ENCODE measurements around the gene MROH9. TPM values are rescaled to one million over a fixed set of nuclear protein-coding genes. Genes with fewer than 3 reads are reported as not detected.

Gene MROH9
- total and polyA plus RNA-seq, 5 donors = 0.06 TPM; not detected in 4

GRCh38 chr1:171112119-171112518 is 176.8 kb downstream of the MROH9 start:
- Histone ChIP-seq H3K4me1 (ENCODE audit: control insufficient read depth, insufficient read depth, low read length) (peaks cover 4% of the 10 kb centered on the region), H3K27ac (ENCODE audit: low read length) (no peak overlapping the region), H3K4me3 (ENCODE audit: low read length) (no peak overlapping the region), H3K9me3 (ENCODE audit: control insufficient read depth, low read length) (no peaks in the 10 kb centered on the region), H3K27me3 (ENCODE audit: control insufficient read depth, insufficient read depth) (no peaks in the 10 kb centered on the region)
- 86% methylated on average over 3 of the region's 3 CpGs for WGBS
- DNase-seq (no peak), ATAC-seq (no peak)
- intact Hi-C loops (cut with DNase I) = no loop called here

GRCh38 chr1:171113382-171113781 is 178.0 kb downstream of the MROH9 start:
- H3K27ac ChIP-seq (ENCODE audit: low read length) = no peak overlapping the region

More at GRCh38 chr1:171113382-171113781, 178.0 kb downstream of the MROH9 start:
- intact Hi-C loops (cut with DNase I) = no loop called here
- Histone ChIP-seq H3K9me3 (ENCODE audit: control insufficient read depth, low read length) (no peaks in the 10 kb centered on the region), H3K4me3 (ENCODE audit: low read length) (no peak overlapping the region), H3K27me3 (ENCODE audit: control insufficient read depth, insufficient read depth) (no peaks in the 10 kb centered on the region), H3K4me1 (ENCODE audit: control insufficient read depth, insufficient read depth, low read length) (peaks cover 4% of the 10 kb centered on the region)
- WGBS = 88% methylated on average over 3 of the region's 3 CpGs
- ATAC-seq = no peak
- no peak for DNase-seq

Small RNA genes within 50 kb of the gene (microRNA-seq; reads per million reads assigned to microRNA genes)
- gene MIR1295A (0 reads per million in 2 donors), gene MIR1295B (0 reads per million in 2 donors)

Other genes starting within 250 kb of the MROH9 start
- 1 to 10 TPM in 3 of 4 donors, under 1 TPM in 1; 0.62 to 1.6 (median 1.3) TPM for gene FMO3, start 155.4 kb downstream of the MROH9 start, total RNA-seq
- 2.0 TPM for gene FMO3, start 155.4 kb downstream of the MROH9 start, polyA plus RNA-seq
- gene FMO2, start 249.8 kb downstream of the MROH9 start, total RNA-seq = 10 to 100 TPM; 26.2 to 87.7 (median 66.4) TPM
- 41.0 TPM for gene FMO2, start 249.8 kb downstream of the MROH9 start, polyA plus RNA-seq

Data from right cardiac atrium (tissue), 5 donors.